OCI-LY3 (cell line): Measurements from ENCODE around the gene CCDC78.
A peak's percentile ranks its signal among the peaks of the same experiment; 100 is the strongest.

Experiments used
- H2AFZ ChIP-seq: fragments of 200-600, 300-600 bp; shearing (Covaris generic); 2 replicates; pipeline ENCODE4 v1.6.0; 2014; ENCODE audit warnings: antibody characterized with exemption, low read depth, low read length
- H3K27ac ChIP-seq: fragments of 200-600, 300-600 bp; sonication (generic); 2 replicates; pipeline ENCODE4 v1.5.1; 2014; ENCODE audit warnings: mild to moderate bottlenecking, low read length, moderate library complexity, mixed read lengths
- H3K27me3 ChIP-seq: fragments of 200-600, 300-600 bp; sonication (generic); 2 replicates; pipeline ENCODE4 v1.6.1; 2014; ENCODE audit warnings: low read depth, low read length, mixed read lengths
- H3K36me3 ChIP-seq: fragments of 200-600, 300-600 bp; sonication (generic); replicated peaks from 2 replicates; pipeline ENCODE3; 2014; ENCODE audit warnings: low read depth, low read length, mixed read lengths
- H3K4me1 ChIP-seq: fragments of 300-600, 200-600 bp; sonication (generic); 2 replicates; pipeline ENCODE4 v1.6.1; 2014; ENCODE audit warnings: low read length, mixed read lengths
- H3K4me2 ChIP-seq: fragments of 200-600, 300-600 bp; sonication (generic); 2 replicates; pipeline ENCODE4 v1.6.1; 2014; ENCODE audit warnings: low read length, mixed read lengths
- H3K4me3 ChIP-seq: fragments of 300-600, 200-600 bp; sonication (generic); 2 replicates; pipeline ENCODE4 v1.5.1; 2014; ENCODE audit warnings: antibody characterized with exemption, mild to moderate bottlenecking, low read length, moderate library complexity
- H3K79me2 ChIP-seq: fragments of 300-600, 200-600 bp; shearing (Covaris generic); 2 replicates; pipeline ENCODE4 v1.6.1; 2014; ENCODE audit warnings: mild to moderate bottlenecking, low read length, mixed read lengths
- H3K9ac ChIP-seq: fragments of 300-600, 200-600 bp; shearing (Covaris generic); 2 replicates; pipeline ENCODE4 v1.6.0; 2014; ENCODE audit warnings: mild to moderate bottlenecking, low read length, moderate library complexity
- H3K9me3 ChIP-seq: fragments of 200-600, 300-600 bp; shearing (Covaris generic); 2 replicates; pipeline ENCODE4 v1.6.1; 2014; ENCODE audit warnings: low read length, mixed read lengths; ENCODE audit not compliant: insufficient read depth
- H4K20me1 ChIP-seq: fragments of 200-600, 300-600 bp; sonication (generic); 2 replicates; pipeline ENCODE4 v1.6.1; 2016; ENCODE audit warnings: low read length, mixed read lengths; ENCODE audit not compliant: insufficient read depth
- EZH2phosphoT487 ChIP-seq: fragments of 200-600 bp; shearing (Covaris generic); IDR thresholded peaks from 2 replicates; pipeline ENCODE4 v1.6.1; 2018; ENCODE audit warnings: antibody characterized with exemption, mixed run types, low read depth
- TF ChIP-seq, protein P1 (sequence below): fragments of 200-600, 300-600 bp; sonication (generic); IDR thresholded peaks from 2 replicates; pipeline ENCODE4 v1.5.1; 2014; ENCODE audit warnings: antibody characterized with exemption, low read length, low read depth

CCDC78 gene

DNA sequence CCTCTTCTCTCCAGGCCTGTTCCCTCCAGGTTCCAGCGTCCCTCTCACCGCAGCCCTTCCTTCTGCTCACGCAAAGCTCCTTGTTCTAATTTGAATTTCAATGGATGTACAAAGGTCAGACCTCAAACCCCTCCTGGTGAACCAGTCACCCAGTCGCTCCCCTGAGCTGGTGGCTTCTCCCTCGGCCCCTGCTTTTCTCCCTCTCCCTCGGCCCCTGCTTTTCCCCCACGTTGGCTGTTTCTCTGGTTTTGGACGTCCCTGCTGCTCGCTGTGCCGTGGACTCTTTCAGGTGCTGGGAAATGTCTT is 25.7 kb upstream of the CCDC78 start:
- Histone ChIP-seq H2AFZ (peak overlapping the region; percentile 69), H3K36me3 (peaks cover 2% of the 10 kb centered on the region), H3K4me3 (peak overlapping the region; percentile 65), H4K20me1 (no peaks in the 10 kb centered on the region), H3K9ac (peak overlapping the region; percentile 50), H3K27ac (peak overlapping the region; percentile 71), H3K9me3 (no peaks in the 10 kb centered on the region), H3K27me3 (no peaks in the 10 kb centered on the region), H3K4me1 (peaks cover 22% of the 10 kb centered on the region), H3K4me2 (peak overlapping the region; percentile 71), H3K79me2 (no peaks in the 10 kb centered on the region)
- TF ChIP-seq, protein P1, sequence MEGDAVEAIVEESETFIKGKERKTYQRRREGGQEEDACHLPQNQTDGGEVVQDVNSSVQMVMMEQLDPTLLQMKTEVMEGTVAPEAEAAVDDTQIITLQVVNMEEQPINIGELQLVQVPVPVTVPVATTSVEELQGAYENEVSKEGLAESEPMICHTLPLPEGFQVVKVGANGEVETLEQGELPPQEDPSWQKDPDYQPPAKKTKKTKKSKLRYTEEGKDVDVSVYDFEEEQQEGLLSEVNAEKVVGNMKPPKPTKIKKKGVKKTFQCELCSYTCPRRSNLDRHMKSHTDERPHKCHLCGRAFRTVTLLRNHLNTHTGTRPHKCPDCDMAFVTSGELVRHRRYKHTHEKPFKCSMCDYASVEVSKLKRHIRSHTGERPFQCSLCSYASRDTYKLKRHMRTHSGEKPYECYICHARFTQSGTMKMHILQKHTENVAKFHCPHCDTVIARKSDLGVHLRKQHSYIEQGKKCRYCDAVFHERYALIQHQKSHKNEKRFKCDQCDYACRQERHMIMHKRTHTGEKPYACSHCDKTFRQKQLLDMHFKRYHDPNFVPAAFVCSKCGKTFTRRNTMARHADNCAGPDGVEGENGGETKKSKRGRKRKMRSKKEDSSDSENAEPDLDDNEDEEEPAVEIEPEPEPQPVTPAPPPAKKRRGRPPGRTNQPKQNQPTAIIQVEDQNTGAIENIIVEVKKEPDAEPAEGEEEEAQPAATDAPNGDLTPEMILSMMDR, result no peak
- no peak for TF ChIP-seq EZH2phosphoT487

GRCh38 chr16:751152-752006 is 25.1 kb upstream of the CCDC78 start:
- Histone ChIP-seq H3K4me2 (peak overlapping the region; percentile 71), H3K9me3 (no peaks in the 10 kb centered on the region), H3K36me3 (peaks cover 2% of the 10 kb centered on the region), H2AFZ (peak overlapping the region; percentile 69), H3K27me3 (no peaks in the 10 kb centered on the region), H3K9ac (peak overlapping the region; percentile 50; the same call in 1 of the 2 replicates), H3K4me1 (peaks cover 22% of the 10 kb centered on the region), H3K4me3 (peak overlapping the region; percentile 65), H3K79me2 (no peaks in the 10 kb centered on the region), H4K20me1 (no peaks in the 10 kb centered on the region), H3K27ac (peak overlapping the region; percentile 71)
- TF ChIP-seq, protein P1, result no peak
- no peak for TF ChIP-seq EZH2phosphoT487

DNA sequence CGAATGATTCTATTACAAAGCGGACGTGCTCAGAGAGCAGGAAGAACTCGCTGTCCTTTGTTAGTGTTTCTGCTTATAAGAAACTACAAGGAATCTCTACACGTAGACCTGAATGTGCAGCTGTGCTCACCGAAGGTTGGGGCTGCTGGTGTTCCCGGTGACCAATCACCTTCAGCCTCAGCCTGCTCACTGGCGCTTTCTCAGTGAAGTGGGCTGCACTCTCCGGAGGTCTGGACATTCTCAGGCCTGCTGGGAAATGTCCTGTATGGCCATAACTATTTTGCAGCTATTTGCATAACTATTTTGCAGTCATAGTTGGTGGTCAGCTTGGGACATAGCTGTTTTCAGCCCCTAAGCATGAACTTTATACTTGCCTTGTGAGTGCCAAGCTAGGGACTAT is 24.2 kb upstream of the CCDC78 start:
- H3K4me3 ChIP-seq, result no peak overlapping the region
- H2AFZ ChIP-seq, result no peak overlapping the region

GRCh38 chr16:749010-749409 is 22.8 kb upstream of the CCDC78 start:
- Histone ChIP-seq H3K27ac (no peak overlapping the region), H4K20me1 (no peaks in the 10 kb centered on the region), H3K36me3 (no peaks in the 10 kb centered on the region), H3K4me1 (peaks cover 27% of the 10 kb centered on the region), H3K4me2 (no peak overlapping the region), H2AFZ (no peak overlapping the region), H3K79me2 (no peaks in the 10 kb centered on the region), H3K9me3 (no peaks in the 10 kb centered on the region), H3K4me3 (no peak overlapping the region), H3K9ac (no peak overlapping the region), H3K27me3 (no peaks in the 10 kb centered on the region)
- TF ChIP-seq, protein P1, result no peak
- no peak for TF ChIP-seq EZH2phosphoT487

More for the DNA sequence above, 24.2 kb upstream of the CCDC78 start:
- Histone ChIP-seq H3K4me2 (no peak overlapping the region), H3K9ac (no peak overlapping the region), H3K79me2 (no peaks in the 10 kb centered on the region), H3K36me3 (no peaks in the 10 kb centered on the region), H3K9me3 (no peaks in the 10 kb centered on the region), H3K4me1 (peaks cover 27% of the 10 kb centered on the region), H4K20me1 (no peaks in the 10 kb centered on the region), H3K27me3 (no peaks in the 10 kb centered on the region), H3K27ac (no peak overlapping the region)
- TF ChIP-seq EZH2phosphoT487, result no peak
- TF ChIP-seq, protein P1, result no peak
